Peyer's patch (tissue), 4 donors: Measurements from ENCODE around the gene INHBB.

Experiments
- POLR2A ChIP-seq, 2 donors: fragments of 450-650 bp; IDR thresholded peaks; one replicate each; pipeline ENCODE4 v1.5.1; 2017; ENCODE audit warnings: antibody characterized with exemption in 2 of 2, mild to moderate bottlenecking in 2 of 2, moderate library complexity in 2 of 2
- TF ChIP-seq, protein P1 (sequence below), 6 experiments: fragments of 450-650 bp in 4 of 6; fragments of 200-600 bp in 2 of 6; sonication (generic) in 1 of 6; IDR thresholded peaks; one replicate each; pipeline ENCODE4 v1.5.1; 2017 to 2019; ENCODE audit warnings: antibody characterized with exemption in 6 of 6, mild to moderate bottlenecking in 3 of 6, moderate library complexity in 1 of 6

DNA sequence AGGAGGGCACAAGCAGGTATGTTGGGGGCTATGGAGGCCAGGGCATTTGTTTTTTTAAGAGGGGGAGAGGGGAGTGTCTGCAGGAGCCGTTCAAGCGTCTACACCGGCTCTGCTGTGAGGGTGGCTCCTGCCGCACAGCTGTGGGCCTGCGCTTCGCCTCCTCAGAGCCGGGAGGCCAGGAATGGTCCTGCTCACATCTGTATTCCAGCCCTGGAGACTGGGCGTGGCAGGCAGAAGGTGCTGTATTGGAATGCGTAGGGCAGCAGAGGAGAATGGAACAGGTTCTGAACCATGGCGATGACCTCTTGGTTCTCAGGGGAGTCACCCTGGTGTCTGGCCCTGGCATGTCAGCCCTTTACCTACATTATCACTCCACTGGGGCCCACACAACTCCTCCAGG, 26.8 kb upstream of the INHBB start:
- no peak for TF ChIP-seq POLR2A (IDR thresholded peaks at IDR 0.05)
- TF ChIP-seq, protein P1, sequence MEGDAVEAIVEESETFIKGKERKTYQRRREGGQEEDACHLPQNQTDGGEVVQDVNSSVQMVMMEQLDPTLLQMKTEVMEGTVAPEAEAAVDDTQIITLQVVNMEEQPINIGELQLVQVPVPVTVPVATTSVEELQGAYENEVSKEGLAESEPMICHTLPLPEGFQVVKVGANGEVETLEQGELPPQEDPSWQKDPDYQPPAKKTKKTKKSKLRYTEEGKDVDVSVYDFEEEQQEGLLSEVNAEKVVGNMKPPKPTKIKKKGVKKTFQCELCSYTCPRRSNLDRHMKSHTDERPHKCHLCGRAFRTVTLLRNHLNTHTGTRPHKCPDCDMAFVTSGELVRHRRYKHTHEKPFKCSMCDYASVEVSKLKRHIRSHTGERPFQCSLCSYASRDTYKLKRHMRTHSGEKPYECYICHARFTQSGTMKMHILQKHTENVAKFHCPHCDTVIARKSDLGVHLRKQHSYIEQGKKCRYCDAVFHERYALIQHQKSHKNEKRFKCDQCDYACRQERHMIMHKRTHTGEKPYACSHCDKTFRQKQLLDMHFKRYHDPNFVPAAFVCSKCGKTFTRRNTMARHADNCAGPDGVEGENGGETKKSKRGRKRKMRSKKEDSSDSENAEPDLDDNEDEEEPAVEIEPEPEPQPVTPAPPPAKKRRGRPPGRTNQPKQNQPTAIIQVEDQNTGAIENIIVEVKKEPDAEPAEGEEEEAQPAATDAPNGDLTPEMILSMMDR (IDR thresholded peaks at IDR 0.05): no peak
